Measurements from ENCODE around the gene DUSP8.

DNA sequence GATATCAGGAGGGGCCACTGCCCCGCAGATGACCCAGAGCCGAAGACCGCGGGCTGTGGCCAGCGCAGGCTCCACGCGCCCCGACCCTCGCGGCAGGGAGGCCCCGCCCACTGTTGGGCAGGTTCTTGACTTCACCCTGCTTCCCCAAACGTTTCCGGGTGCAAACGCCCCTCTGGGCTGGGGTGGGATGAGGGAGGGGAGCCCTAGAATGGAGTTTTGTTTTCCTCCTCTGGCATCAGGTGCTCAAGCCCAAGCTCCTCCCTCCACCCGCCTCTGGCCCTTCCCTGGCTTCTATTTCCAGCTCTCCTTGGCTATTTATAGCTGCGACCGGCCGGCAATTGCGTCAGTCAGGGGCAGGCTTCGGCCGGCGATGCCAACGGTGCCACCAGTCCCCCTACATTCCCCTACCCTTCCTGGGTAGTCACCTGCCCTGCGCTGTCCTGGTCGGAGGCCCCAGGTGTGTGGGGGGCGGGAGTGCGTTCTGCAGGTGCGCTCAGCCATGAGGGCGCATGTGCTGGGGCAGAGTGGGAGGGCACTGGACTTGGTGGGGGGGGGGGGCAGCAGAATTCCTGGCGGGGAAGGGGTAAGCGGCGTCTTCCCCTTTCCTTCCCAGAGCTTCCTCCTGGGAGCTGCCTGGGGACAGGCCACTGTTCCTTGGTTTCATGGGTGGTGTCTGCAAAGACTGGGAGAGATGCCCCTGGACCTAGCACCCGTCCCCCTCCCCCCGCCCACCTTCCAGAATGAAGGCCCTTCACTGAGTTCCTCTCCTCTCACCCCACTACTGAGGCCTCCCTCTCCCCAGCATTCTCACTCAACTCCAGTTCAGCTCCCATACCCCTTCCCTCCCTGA lies 23.6 kb downstream of the DUSP8 start:
- TF ChIP-seq, protein P1, sequence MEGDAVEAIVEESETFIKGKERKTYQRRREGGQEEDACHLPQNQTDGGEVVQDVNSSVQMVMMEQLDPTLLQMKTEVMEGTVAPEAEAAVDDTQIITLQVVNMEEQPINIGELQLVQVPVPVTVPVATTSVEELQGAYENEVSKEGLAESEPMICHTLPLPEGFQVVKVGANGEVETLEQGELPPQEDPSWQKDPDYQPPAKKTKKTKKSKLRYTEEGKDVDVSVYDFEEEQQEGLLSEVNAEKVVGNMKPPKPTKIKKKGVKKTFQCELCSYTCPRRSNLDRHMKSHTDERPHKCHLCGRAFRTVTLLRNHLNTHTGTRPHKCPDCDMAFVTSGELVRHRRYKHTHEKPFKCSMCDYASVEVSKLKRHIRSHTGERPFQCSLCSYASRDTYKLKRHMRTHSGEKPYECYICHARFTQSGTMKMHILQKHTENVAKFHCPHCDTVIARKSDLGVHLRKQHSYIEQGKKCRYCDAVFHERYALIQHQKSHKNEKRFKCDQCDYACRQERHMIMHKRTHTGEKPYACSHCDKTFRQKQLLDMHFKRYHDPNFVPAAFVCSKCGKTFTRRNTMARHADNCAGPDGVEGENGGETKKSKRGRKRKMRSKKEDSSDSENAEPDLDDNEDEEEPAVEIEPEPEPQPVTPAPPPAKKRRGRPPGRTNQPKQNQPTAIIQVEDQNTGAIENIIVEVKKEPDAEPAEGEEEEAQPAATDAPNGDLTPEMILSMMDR (IDR thresholded peaks at IDR 0.05), result no peak
- no peak for TF ChIP-seq POLR2A (IDR thresholded peaks at IDR 0.05)
- no peak for TF ChIP-seq EP300 (IDR thresholded peaks at IDR 0.05)

All from ovary (tissue), 3 donors.